Measurements from ENCODE around the gene RBM20.

GRCh38 chr10:110684800-110685446 is 40.8 kb downstream of the RBM20 start:
- no peak for TF ChIP-seq ZFP3 (CRISPR knock-in tag; IDR thresholded peaks at IDR 0.05)
- TF ChIP-seq, protein P1, sequence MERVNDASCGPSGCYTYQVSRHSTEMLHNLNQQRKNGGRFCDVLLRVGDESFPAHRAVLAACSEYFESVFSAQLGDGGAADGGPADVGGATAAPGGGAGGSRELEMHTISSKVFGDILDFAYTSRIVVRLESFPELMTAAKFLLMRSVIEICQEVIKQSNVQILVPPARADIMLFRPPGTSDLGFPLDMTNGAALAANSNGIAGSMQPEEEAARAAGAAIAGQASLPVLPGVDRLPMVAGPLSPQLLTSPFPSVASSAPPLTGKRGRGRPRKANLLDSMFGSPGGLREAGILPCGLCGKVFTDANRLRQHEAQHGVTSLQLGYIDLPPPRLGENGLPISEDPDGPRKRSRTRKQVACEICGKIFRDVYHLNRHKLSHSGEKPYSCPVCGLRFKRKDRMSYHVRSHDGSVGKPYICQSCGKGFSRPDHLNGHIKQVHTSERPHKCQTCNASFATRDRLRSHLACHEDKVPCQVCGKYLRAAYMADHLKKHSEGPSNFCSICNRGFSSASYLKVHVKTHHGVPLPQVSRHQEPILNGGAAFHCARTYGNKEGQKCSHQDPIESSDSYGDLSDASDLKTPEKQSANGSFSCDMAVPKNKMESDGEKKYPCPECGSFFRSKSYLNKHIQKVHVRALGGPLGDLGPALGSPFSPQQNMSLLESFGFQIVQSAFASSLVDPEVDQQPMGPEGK (CRISPR knock-in tag; IDR thresholded peaks at IDR 0.05; ENCODE audit: borderline replicate concordance) = no peak
- TF ChIP-seq ZFP30 (CRISPR knock-in tag; IDR thresholded peaks at IDR 0.05) = no peak
- TF ChIP-seq TOX (CRISPR knock-in tag; IDR thresholded peaks at IDR 0.05; ENCODE audit: borderline replicate concordance) = no peak
- TF ChIP-seq RARB (CRISPR knock-in tag; IDR thresholded peaks at IDR 0.05) = no peak
- no peak for TF ChIP-seq ZC3H10 (CRISPR knock-in tag; IDR thresholded peaks at IDR 0.05)
- no peak for TF ChIP-seq SNAI2 (CRISPR knock-in tag; IDR thresholded peaks at IDR 0.05)
- TF ChIP-seq, protein P2, sequence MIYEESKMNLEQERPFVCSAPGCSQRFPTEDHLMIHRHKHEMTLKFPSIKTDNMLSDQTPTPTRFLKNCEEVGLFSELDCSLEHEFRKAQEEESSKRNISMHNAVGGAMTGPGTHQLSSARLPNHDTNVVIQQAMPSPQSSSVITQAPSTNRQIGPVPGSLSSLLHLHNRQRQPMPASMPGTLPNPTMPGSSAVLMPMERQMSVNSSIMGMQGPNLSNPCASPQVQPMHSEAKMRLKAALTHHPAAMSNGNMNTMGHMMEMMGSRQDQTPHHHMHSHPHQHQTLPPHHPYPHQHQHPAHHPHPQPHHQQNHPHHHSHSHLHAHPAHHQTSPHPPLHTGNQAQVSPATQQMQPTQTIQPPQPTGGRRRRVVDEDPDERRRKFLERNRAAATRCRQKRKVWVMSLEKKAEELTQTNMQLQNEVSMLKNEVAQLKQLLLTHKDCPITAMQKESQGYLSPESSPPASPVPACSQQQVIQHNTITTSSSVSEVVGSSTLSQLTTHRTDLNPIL (CRISPR knock-in tag; IDR thresholded peaks at IDR 0.05; ENCODE audit: low read depth) = no peak
- no peak for TF ChIP-seq BACH2 (CRISPR knock-in tag; IDR thresholded peaks at IDR 0.05; ENCODE audit: borderline replicate concordance)
- no peak for TF ChIP-seq ESRRG (CRISPR knock-in tag; IDR thresholded peaks at IDR 0.05)
- TF ChIP-seq TCF4 (CRISPR knock-in tag; IDR thresholded peaks at IDR 0.05; ENCODE audit: borderline replicate concordance) = no peak
- TF ChIP-seq ZNF565 (CRISPR knock-in tag; conservative IDR thresholded peaks at IDR 0.05; ENCODE audit: low read depth) = no peak

Measured in SK-N-SH treated with all-trans-retinoic acid at 6 μM for 48 hours (cell line).